Stomach (tissue), 19 donors: ENCODE data around the gene HSD17B13. TPM values are rescaled to one million over a fixed set of nuclear protein-coding genes. Genes with fewer than 3 reads are reported as not detected.

Experiments
- DNase-seq, 2 donors: peaks; one replicate each; pipeline versions ENCODE4 v3.0.0 to v3.0.0-alpha.2; 2013 to 2019
- H3K27ac ChIP-seq, 5 donors: fragments of 200-600 bp in 4 of 5; sonication (generic) in 4 of 5; one replicate each; pipeline ENCODE4 v1.5.1; 2013 to 2019; ENCODE audit warnings: mild to moderate bottlenecking in 1 of 5, moderate library complexity in 1 of 5
- H3K27me3 ChIP-seq, 3 donors: fragments of 200-600 bp; sonication (generic); one replicate each; pipeline ENCODE4 v1.5.1; 2017 to 2019; ENCODE audit warnings: mixed run types in 1 of 3
- H3K36me3 ChIP-seq, 4 donors: fragments of 200-600 bp; sonication (generic); 1 replicate in 3 of 4; 2 replicates in 1 of 4; pipeline ENCODE4 v1.5.1; 2016 to 2019
- H3K4me1 ChIP-seq, 4 donors: fragments of 200-600 bp; sonication (generic); one replicate each; pipeline ENCODE4 v1.5.1; 2016 to 2019
- H3K4me3 ChIP-seq, 4 donors: fragments of 200-600 bp; sonication (generic) in 3 of 4; one replicate each; pipeline ENCODE4 v1.5.1; 2016 to 2019; ENCODE audit warnings: mild to moderate bottlenecking in 1 of 4
- H3K9me3 ChIP-seq, 4 donors: fragments of 200-600 bp; sonication (generic); one replicate each; pipeline ENCODE4 v1.5.1; 2016 to 2019
- CTCF ChIP-seq, 7 experiments: fragments of 450-650 bp in 4 of 7; fragments of 200-600 bp in 3 of 7; sonication (generic) in 3 of 7; IDR thresholded peaks; one replicate each; pipeline ENCODE4 v1.5.1; 2016 to 2019; ENCODE audit warnings: antibody characterized with exemption in 7 of 7, control low read depth in 2 of 7, mild to moderate bottlenecking in 1 of 7
- EP300 ChIP-seq: sonication (generic); formaldehyde crosslinking; IDR thresholded peaks from one replicate; pipeline ENCODE4 v1.6.1; 2017; ENCODE audit warnings: antibody characterized with exemption
- POLR2A ChIP-seq, 4 donors: fragments of 450-650 bp; IDR thresholded peaks; one replicate each; pipeline ENCODE4 v1.6.1; 2016; ENCODE audit warnings: antibody characterized with exemption in 4 of 4, control low read depth in 2 of 4, mild to moderate bottlenecking in 1 of 4, moderate library complexity in 1 of 4
- POLR2AphosphoS5 ChIP-seq, 3 donors: sonication (generic); formaldehyde crosslinking; IDR thresholded peaks; one replicate each; pipeline ENCODE4 v1.6.1; 2016; ENCODE audit warnings: antibody characterized with exemption in 3 of 3
- WGBS, 5 donors: extraction: QIAGEN DNeasy Blood & Tissue Kit in 3 of 5; methylation state at CpG; one replicate each; pipeline versions ENCODE4 v1.1.5 to v1.1.7; 2013 to 2018; 5-methylcytosine and 5-hydroxymethylcytosine counted together
- intact Hi-C: fragments of 100-400 bp; cut with DNase I; formaldehyde crosslinking; loops from one replicate; pipeline ENCODE4 v1.15.1; 2023; ENCODE audit warnings: low total_unique reads
- long read RNA-seq, 10 donors: transcript quantifications; one replicate each; lab custom pipeline, GENCODE V29; 2026
- polyA plus RNA-seq, 3 donors: library from polyadenylated mRNA; stranded (reverse); fragments of 200-250 nt; gene quantifications; one replicate each; pipeline ENCODE4 v1.2.3, GENCODE V29; 2013
- total RNA-seq, 5 donors: library from RNA; depleted of rRNA; stranded (reverse); fragments of >200 nt; gene quantifications; one replicate each; pipeline versions ENCODE4 v1.1.0 to v1.2.3, GENCODE V29; 2014 to 2016
- donor health status: healthy with polysubstance abuse.
- donor health status: Bipolar disorder and iron deficiency.
- donor health status: healthy.

The HSD17B13 gene
- total RNA-seq: 1 to 10 TPM in 2 of 5 donors, under 1 TPM in 1, not detected in 2; 0.45 to 1.8 (median 1.3) TPM
- under 1 TPM in 1 of 3 donors, not detected in 2; 0.05 TPM for polyA plus RNA-seq
- long read RNA-seq, donor 1: 0 reads
- long read RNA-seq, donor 2: 0 reads
- long read RNA-seq, donor 3: 0 reads
- long read RNA-seq, donor 4: 0 reads
- long read RNA-seq, donor 5: 0 reads
- long read RNA-seq, donor 6: 0 reads
- long read RNA-seq, donor 7: 0 reads
- long read RNA-seq, donor 8: 0 reads
- long read RNA-seq, donor 9: 0 reads
- long read RNA-seq, donor 10: 0 reads

- H3K36me3 ChIP-seq: no peaks in the 10 kb centered on the region
- WGBS, 5 donors: 61 to 70% (median 63%) methylated on average over 2 of the region's 2 CpGs
- intact Hi-C loops: no loop called here
- H3K4me3 ChIP-seq: no peak within 1 kb of the TSS
- no peaks in the 10 kb centered on the region for H3K9me3 ChIP-seq
- no peak within 1 kb of the TSS for H3K27ac ChIP-seq
- DNase-seq: no peak
- H3K27me3 ChIP-seq: no peaks in the 10 kb centered on the region
- H3K4me1 ChIP-seq: no peaks in the 10 kb centered on the region
- TF ChIP-seq EP300 (no peak), POLR2A (IDR thresholded peaks at IDR 0.05) (no peak), POLR2AphosphoS5 (IDR thresholded peaks at IDR 0.05) (no peak), CTCF (IDR thresholded peaks at IDR 0.05) (no peak)
Measured at GRCh38 chr4:87322754-87323153, at the start of gene HSD17B13. HSD17B13 (minus strand) TSS chr4:87322882; CDS start chr4:87322841, 41 bp downstream.

- WGBS, 5 donors: 84 to 96% (median 91%) methylated on average over 2 of the region's 2 CpGs
- intact Hi-C loops: no loop called here
- H3K27ac ChIP-seq: no peak overlapping the region
- H3K27me3 ChIP-seq: no peaks in the 10 kb centered on the region
- peaks cover 0 to 7% (median under 1%) of the 10 kb centered on the region in 4 donors for H3K4me1 ChIP-seq
- H3K4me3 ChIP-seq: no peak overlapping the region
- H3K36me3 ChIP-seq: peaks cover 20 to 92% (median 82%) of the 10 kb centered on the region in 4 donors
- H3K9me3 ChIP-seq: no peaks in the 10 kb centered on the region
- no peak for DNase-seq
- TF ChIP-seq POLR2AphosphoS5 (IDR thresholded peaks at IDR 0.05) (no peak), EP300 (no peak), CTCF (IDR thresholded peaks at IDR 0.05) (no peak), POLR2A (IDR thresholded peaks at IDR 0.05) (no peak)
Measured at GRCh38 chr4:87370068-87370467, 47.4 kb upstream of the HSD17B13 start.

GRCh38 chr4:87366521-87367162 lies 44.0 kb upstream of the HSD17B13 start:
- WGBS, 5 donors: 55 to 99% (median 77%) methylated on average over 2 of the region's 2 CpGs
- Histone ChIP-seq H3K36me3 (peaks cover 32 to 97% (median 88%) of the 10 kb centered on the region in 4 donors), H3K9me3 (no peaks in the 10 kb centered on the region), H3K27me3 (no peaks in the 10 kb centered on the region), H3K27ac (no peak overlapping the region), H3K4me3 (no peak overlapping the region), H3K4me1 (peaks cover 0 to 7% (median 0%) of the 10 kb centered on the region in 4 donors)
- no peak for DNase-seq
- intact Hi-C loops: no loop called here
- TF ChIP-seq CTCF (IDR thresholded peaks at IDR 0.05) (no peak), POLR2AphosphoS5 (IDR thresholded peaks at IDR 0.05) (no peak), POLR2A (IDR thresholded peaks at IDR 0.05) (no peak), EP300 (no peak)

- intact Hi-C loops: no loop called here
- peaks cover 24 to 100% (median 88%) of the 10 kb centered on the region in 4 donors for H3K36me3 ChIP-seq
- WGBS, 5 donors: 26 to 48% (median 38%) methylated on average over 1 of the region's 1 CpG
Measured at GRCh38 chr4:87365348-87365747, 42.7 kb upstream of the HSD17B13 start.

More at GRCh38 chr4:87365348-87365747, 42.7 kb upstream of the HSD17B13 start:
- no peak overlapping the region for H3K27ac ChIP-seq
- H3K27me3 ChIP-seq: no peaks in the 10 kb centered on the region
- DNase-seq: no peak
- H3K9me3 ChIP-seq: no peaks in the 10 kb centered on the region
- TF ChIP-seq EP300 (no peak), POLR2A (IDR thresholded peaks at IDR 0.05) (no peak)
- no peak overlapping the region for H3K4me3 ChIP-seq
- peaks cover 0 to 10% (median 0%) of the 10 kb centered on the region in 4 donors for H3K4me1 ChIP-seq
